GM12878 (cell line): ENCODE results near the gene MEF2D. TPM values are rescaled to one million over a fixed set of nuclear protein-coding genes. Genes with fewer than 3 reads are reported as not detected.

Source experiments
- ATAC-seq: fragments of 200-7000 bp; cut with Tn5 transposase; 3 replicates; pipeline ENCODE4 v1.9.1; 2020; ENCODE audit warnings: mild to moderate bottlenecking, moderate library complexity
- BruUV-seq: library from RNA; stranded (reverse); fragments of 400-500 nt; replicated peaks from 2 replicates; lab custom pipeline; 2021; lab: Mats Ljungman, UMichigan
- CTCF ChIA-PET: fragments of 300-600 bp; sonication (Branson Sonifier 250); formaldehyde crosslinking; extraction: SDS; loops from one replicate; lab custom pipeline; 2021; ENCODE audit warnings: inconsistent platforms; lab: Yijun Ruan, JAX
- POLR2A ChIA-PET: fragments of 350-600 bp; formaldehyde crosslinking; extraction: SDS; loops from one replicate; lab custom pipeline; 2021; ENCODE audit warnings: inconsistent platforms; lab: Charles Lee
- RAD21 ChIA-PET: fragments of 300-600 bp; sonication (Branson Sonifier 250); formaldehyde crosslinking; loops from one replicate; lab custom pipeline; 2023; ENCODE audit warnings: antibody characterized with exemption; ENCODE audit not compliant: unreplicated experiment; lab: Charles Lee
- SMC1A ChIA-PET: fragments of 300-600 bp; sonication (Branson Sonifier 250); formaldehyde crosslinking; loops from one replicate; lab custom pipeline; 2023; ENCODE audit not compliant: unreplicated experiment, uncharacterized antibody; lab: Charles Lee
- DNase-seq: peaks from one replicate; pipeline ENCODE4 v3.0.0-alpha.2; 2011; ENCODE audit warnings: low read depth, low spot score
- FAIRE-seq: peaks from 3 replicates; lab custom pipeline; 2011; peaks lifted over from hg19 to GRCh38; lab: Jason Lieb, UNC
- H2AFZ ChIP-seq: 2 replicates; pipeline ENCODE4 v1.6.0; 2011; ENCODE audit warnings: low read depth, low read length, control low read depth; ENCODE audit not compliant: control insufficient read depth
- H3K27ac ChIP-seq: 2 replicates; pipeline ENCODE4 v1.5.1; 2011; ENCODE audit warnings: control low read depth; ENCODE audit not compliant: control insufficient read depth, insufficient read depth
- H3K27me3 ChIP-seq, 2 experiments: replicated peaks in 1 of 2; 2 replicates each; pipeline versions ENCODE4 v1.6.0 to v1.6.1; 2011; ENCODE audit warnings: low read length in 1 of 2; ENCODE audit not compliant: control insufficient read depth in 2 of 2, insufficient read depth in 2 of 2
- H3K36me3 ChIP-seq, 2 experiments: 2 replicates each; pipeline ENCODE4 v1.5.1; 2011; ENCODE audit warnings: low read length in 1 of 2; ENCODE audit not compliant: control insufficient read depth in 2 of 2, insufficient read depth in 2 of 2
- H3K4me1 ChIP-seq: 2 replicates; pipeline ENCODE4 v1.6.1; 2011; ENCODE audit warnings: mild to moderate bottlenecking, low read length, moderate library complexity, mixed read lengths; ENCODE audit not compliant: control insufficient read depth, insufficient read depth
- H3K4me2 ChIP-seq: 2 replicates; pipeline ENCODE4 v1.6.0; 2011; ENCODE audit warnings: control low read depth; ENCODE audit not compliant: control insufficient read depth, insufficient read depth
- H3K4me3 ChIP-seq: fragments of 200-600 bp; sonication (generic); 2 replicates; pipeline ENCODE4 v1.5.1; 2016
- H3K79me2 ChIP-seq: 2 replicates; pipeline ENCODE4 v1.6.0; 2011; ENCODE audit warnings: low read length; ENCODE audit not compliant: control insufficient read depth, insufficient read depth
- H3K9ac ChIP-seq: 2 replicates; pipeline ENCODE4 v1.8.0; 2011; ENCODE audit warnings: low read length, control low read depth, mixed read lengths; ENCODE audit not compliant: control insufficient read depth, insufficient read depth
- H3K9me3 ChIP-seq: replicated peaks from 3 replicates; pipeline ENCODE4 v1.5.1; 2011; ENCODE audit warnings: mild to moderate bottlenecking, low read length; ENCODE audit not compliant: control insufficient read depth, insufficient read depth
- H4K20me1 ChIP-seq: 2 replicates; pipeline ENCODE4 v1.6.0; 2011; ENCODE audit not compliant: control insufficient read depth, insufficient read depth
- BCL11A ChIP-seq: IDR thresholded peaks from 2 replicates; pipeline ENCODE4 v1.6.1; 2011; ENCODE audit warnings: low read depth, low read length
- BRCA1 ChIP-seq: IDR thresholded peaks from 2 replicates; pipeline ENCODE4 v1.6.1; 2011; ENCODE audit warnings: low read depth, low read length, improper control_type of control experiment
- ELK1 ChIP-seq: IDR thresholded peaks from 2 replicates; pipeline ENCODE4 v1.6.1; 2012; ENCODE audit warnings: low read depth, low read length, improper control_type of control experiment
- IRF5 ChIP-seq: fragments of 450-650 bp; IDR thresholded peaks from 2 replicates; pipeline ENCODE4 v1.6.1; 2017; ENCODE audit warnings: borderline replicate concordance
- NKRF ChIP-seq: fragments of 450-650 bp; conservative IDR thresholded peaks from 2 replicates; pipeline ENCODE4 v1.6.1; 2017; ENCODE audit warnings: mild to moderate bottlenecking, moderate library complexity
- POLR2AphosphoS5 ChIP-seq: IDR thresholded peaks from 2 replicates; pipeline ENCODE4 v1.6.1; 2011; ENCODE audit warnings: mild to moderate bottlenecking, low read length, inconsistent platforms
- RELB ChIP-seq: fragments of 450-650 bp; IDR thresholded peaks from 2 replicates; pipeline ENCODE4 v1.6.1; 2017; ENCODE audit warnings: low read depth, mild to moderate bottlenecking, moderate library complexity
- STAT3 ChIP-seq: IDR thresholded peaks from 2 replicates; pipeline ENCODE4 v1.6.1; 2011; ENCODE audit warnings: low read depth, low read length, improper control_type of control experiment
- ZBTB11 ChIP-seq: fragments of 450-650 bp; formaldehyde crosslinking; IDR thresholded peaks from 2 replicates; pipeline ENCODE4 v1.5.0; 2022; ENCODE audit warnings: mild to moderate bottlenecking, missing genetic modification characterization
- ZNF207 ChIP-seq: fragments of 450-650 bp; IDR thresholded peaks from 2 replicates; pipeline ENCODE4 v1.6.1; 2014; ENCODE audit warnings: antibody characterized with exemption, mild to moderate bottlenecking, borderline replicate concordance
- ZNF384 ChIP-seq: IDR thresholded peaks from 2 replicates; pipeline ENCODE4 v1.6.1; 2012; ENCODE audit warnings: low read depth, mild to moderate bottlenecking, low read length, improper control_type of control experiment, borderline replicate concordance
- WGBS: methylation state at CpG from one replicate; pipeline ENCODE4 v1.1.6; 2016; ENCODE audit warnings: low lambda C conversion rate; ENCODE audit not compliant: insufficient replicate concordance, insufficient coverage; ENCODE audit errors: missing lambda C conversion rate; 5-methylcytosine and 5-hydroxymethylcytosine counted together
- in situ Hi-C: fragments of 300-500 bp; cut with MboI; formaldehyde crosslinking; loops from 9 replicates; pipeline ENCODE4 v1.14.3; 2018; ENCODE audit warnings: mixed read lengths
- intact Hi-C: fragments of 100-400 bp; cut with micrococcal nuclease; formaldehyde crosslinking; loops from one replicate; pipeline ENCODE4 v1.14.2; 2022; ENCODE audit not compliant: unreplicated experiment
- polyA plus RNA-seq, 11 experiments: library from polyadenylated mRNA; depleted of rRNA in 4 of 11; unstranded in 6 of 11; stranded (reverse) in 5 of 11; fragments of >200 nt; fragmentation: Nextera tagmentation in 4 of 11; fragmentation: Illumina TruSeq in 1 of 11; extraction: Ambion mirVana in 4 of 11; extraction: Trizol in 1 of 11; gene quantifications; 1 replicate in 1 of 11; 2 replicates in 10 of 11; pipeline versions ENCODE4 v1.2.1 to v1.2.3, GENCODE V29; 2011 to 2016; ENCODE audit warnings: inconsistent platforms in 2 of 11, missing spikeins in 2 of 11, low read depth in 1 of 11
- total RNA-seq, 4 experiments: library from RNA; depleted of rRNA in 3 of 4; stranded (reverse); fragments of >200 nt in 3 of 4; fragmentation: Illumina TruSeq in 1 of 4; extraction: Trizol in 1 of 4; gene quantifications; 2 replicates each; pipeline versions ENCODE4 v1.2.1 to v1.2.3, GENCODE V29; 2013 to 2021

The MEF2D gene
- total and polyA plus RNA-seq, 10 of the 15 experiments (the other 5 are each of a cell fraction or from before 2014, with no cell fraction given): 0.61 to 53.0 (median 15.2) TPM

DNA sequence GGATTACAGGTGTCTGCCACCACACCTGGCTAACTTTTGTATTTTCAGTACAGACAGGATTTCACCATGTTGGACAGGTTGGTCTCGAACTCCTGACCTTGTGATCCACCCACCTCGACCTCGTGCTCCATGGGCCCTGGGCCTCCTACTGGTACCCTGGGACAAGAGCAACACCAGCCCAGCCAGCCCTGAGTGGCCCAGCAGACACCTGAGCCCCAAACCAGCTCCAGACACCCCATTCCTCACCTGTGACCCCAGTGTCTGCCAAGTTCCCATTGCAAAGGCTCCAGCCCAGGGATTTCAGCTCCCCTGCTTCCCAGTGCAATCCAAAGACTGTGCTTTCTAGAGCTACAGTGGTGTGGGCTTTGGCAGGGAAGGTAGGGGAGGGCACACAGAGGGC lies 14.6 kb downstream of the MEF2D start (continued):
- TF ChIP-seq RELB (no peak), BCL11A (no peak), BRCA1 (no peak), POLR2AphosphoS5 (no peak), ZBTB11 (no peak)

GRCh38 chr1:156484480-156485058 lies 16.0 kb downstream of the MEF2D start:
- peaks cover 73% of the 10 kb centered on the region for H3K79me2 ChIP-seq
- in situ Hi-C loops: no loop called here
- DNase-seq: no peak
- ChIA-PET POLR2A (interaction anchor here (0.8 to 23.9 kb wide), 5 partner anchors 9 to 117 kb away, joined by 3 to 630 read pairs (median 4); partner anchors contain the start of genes GPATCH4 and MEF2D), CTCF (interaction anchor here (0.7 to 5.7 kb wide), 5 partner anchors 14 to 27 kb away, joined by 3 to 140 read pairs (median 4); partner anchors contain the start of gene MEF2D), SMC1A (interaction anchor here (0.7 to 21.2 kb wide), 4 partner anchors 6 to 88 kb away, joined by 4 to 460 read pairs (median 30); partner anchors contain the start of genes IQGAP3 and MEF2D), RAD21 (interaction anchor here (0.9 to 13.6 kb wide), 6 partner anchors 14 to 39 kb away, joined by 3 to 323 read pairs (median 5); partner anchors contain the start of gene MEF2D)
- ATAC-seq: no peak
- H2AFZ ChIP-seq: no peak overlapping the region
- H3K9me3 ChIP-seq: no peaks in the 10 kb centered on the region
- no peak overlapping the region for H3K4me3 ChIP-seq
- H3K9ac ChIP-seq: no peak overlapping the region
- no peaks in the 10 kb centered on the region for H3K27me3 ChIP-seq
- no TSS peak for BruUV-seq
- intact Hi-C loops: loop anchor here (10.0 kb wide), 1 partner anchor 120 kb away; the partner anchor contains the start of gene GPATCH4
- H3K36me3 ChIP-seq: peaks cover 29 to 41% of the 10 kb centered on the region in 2 experiments
- no peak overlapping the region for H3K27ac ChIP-seq
- 0 out of 2 replicates have a peak overlapping the region, but pooled peaks have one; percentile 33 for H3K4me2 ChIP-seq
- peaks cover 71% of the 10 kb centered on the region for H3K4me1 ChIP-seq
- WGBS: 92% methylated on average over 6 of the region's 6 CpGs
- FAIRE-seq: no peak
- H4K20me1 ChIP-seq: no peaks in the 10 kb centered on the region
- no peak for TF ChIP-seq ZNF207
- TF ChIP-seq ELK1: no peak
- TF ChIP-seq IRF5: no peak
- TF ChIP-seq STAT3: no peak
- TF ChIP-seq NKRF: no peak
- no peak for TF ChIP-seq ZNF384
